SK-N-MC (cell line): Measurements from ENCODE around the gene CDC16.

Source experiments
- DNase-seq: peaks from one replicate; pipeline ENCODE4 v3.0.0-alpha.2; 2011; ENCODE audit warnings: low read depth, low spot score
- H3K27ac ChIP-seq: fragments of 200-600 bp; sonication (generic); 2 replicates; pipeline ENCODE4 v1.5.1; 2016; ENCODE audit warnings: mixed run types
- H3K36me3 ChIP-seq: fragments of 200-600 bp; sonication (generic); 2 replicates; pipeline ENCODE4 v1.6.1; 2017; ENCODE audit warnings: antibody characterized with exemption, low read length, mixed read lengths; ENCODE audit not compliant: insufficient read depth
- H3K4me3 ChIP-seq: fragments of 200-600 bp; sonication (generic); 2 replicates; pipeline ENCODE4 v1.5.1; 2016
- H3K9ac ChIP-seq: fragments of 200-600 bp; sonication (generic); 2 replicates; pipeline ENCODE4 v1.8.0; 2017; ENCODE audit warnings: mixed run types, mixed read lengths; ENCODE audit not compliant: insufficient read length
- H3K9me3 ChIP-seq: fragments of 200-600 bp; sonication (generic); 2 replicates; pipeline ENCODE4 v1.6.1; 2017; ENCODE audit warnings: low read depth, mild to moderate bottlenecking, antibody characterized with exemption, low read length, moderate library complexity, mixed read lengths
- EZH2 ChIP-seq: fragments of 200-600 bp; sonication (generic); IDR thresholded peaks from one replicate; pipeline ENCODE4 v1.6.1; 2017; ENCODE audit warnings: antibody characterized with exemption
- FOXP2 ChIP-seq: optimal IDR thresholded peaks from 2 replicates; pipeline ENCODE3; 2011; ENCODE audit warnings: mild to moderate bottlenecking, moderate library complexity; ENCODE audit not compliant: insufficient read depth; ENCODE audit errors: extremely low read length, control extremely low read depth
- POLR2AphosphoS5 ChIP-seq: IDR thresholded peaks from 2 replicates; pipeline ENCODE4 v1.6.1; 2012; ENCODE audit warnings: mild to moderate bottlenecking, low read depth, low read length, borderline replicate concordance

Gene CDC16

GRCh38 chr13:114279146-114279545 is 44.4 kb downstream of the CDC16 start:
- H3K4me3 ChIP-seq, result peak overlapping the region; percentile 7; the same call in 1 of the 2 replicates
- no peak for DNase-seq
- TF ChIP-seq EZH2, result no peak
- no peak for TF ChIP-seq POLR2AphosphoS5
- TF ChIP-seq FOXP2, result no peak
- H3K27ac ChIP-seq, result peak overlapping the region; percentile 98
- H3K9me3 ChIP-seq, result no peaks in the 10 kb centered on the region
- H3K36me3 ChIP-seq, result peaks cover 25% of the 10 kb centered on the region
- peak overlapping the region; percentile 36 for H3K9ac ChIP-seq

GRCh38 chr13:114279758-114280355 is 45.2 kb downstream of the CDC16 start:
- Histone ChIP-seq H3K9me3 (no peaks in the 10 kb centered on the region), H3K4me3 (peak overlapping the region; percentile 96), H3K9ac (peak overlapping the region; percentile 99), H3K36me3 (peaks cover 25% of the 10 kb centered on the region), H3K27ac (peak overlapping the region; percentile 98)
- no peak for TF ChIP-seq FOXP2
- TF ChIP-seq POLR2AphosphoS5, result no peak
- TF ChIP-seq EZH2, result no peak
- no peak for DNase-seq

- Histone ChIP-seq H3K4me3 (peak within 1 kb of the TSS; percentile 96), H3K9ac (peak within 1 kb of the TSS; percentile 99), H3K9me3 (no peaks in the 10 kb centered on the region), H3K27ac (peak within 1 kb of the TSS; percentile 98), H3K36me3 (peaks cover 29% of the 10 kb centered on the region)
- no peak for DNase-seq
- TF ChIP-seq EZH2 (no peak), FOXP2 (no peak), POLR2AphosphoS5 (peak; percentile 91)
Observed at GRCh38 chr13:114281351-114282040, 46.8 kb downstream of the CDC16 start, which contains the start of gene UPF3A. TSS of gene UPF3A (plus strand) at chr13:114281601. CDS start at chr13:114281640, 39 bp downstream.

- Histone ChIP-seq H3K9me3 (no peaks in the 10 kb centered on the region), H3K27ac (peak overlapping the region; percentile 87; the same call in 1 of the 2 replicates), H3K4me3 (peak overlapping the region; percentile 96), H3K9ac (peak overlapping the region; percentile 96), H3K36me3 (peaks cover 35% of the 10 kb centered on the region)
- TF ChIP-seq POLR2AphosphoS5, result 0 out of 2 replicates have a peak, but pooled peaks have one; percentile 15
- no peak for TF ChIP-seq EZH2
- DNase-seq, result no peak
Observed at GRCh38 chr13:114282041-114282670, 47.5 kb downstream of the CDC16 start.

GRCh38 chr13:114283576-114283975 is 48.9 kb downstream of the CDC16 start:
- Histone ChIP-seq H3K4me3 (no peak overlapping the region), H3K9ac (no peak overlapping the region)
- TF ChIP-seq FOXP2 (no peak), POLR2AphosphoS5 (no peak), EZH2 (no peak)

GRCh38 chr13:114284680-114285079 is 50.0 kb downstream of the CDC16 start:
- TF ChIP-seq POLR2AphosphoS5 (no peak), EZH2 (no peak), FOXP2 (no peak)
- H3K27ac ChIP-seq, result no peak overlapping the region
- no peak overlapping the region for H3K4me3 ChIP-seq
- peaks cover 50% of the 10 kb centered on the region for H3K36me3 ChIP-seq
- no peak overlapping the region for H3K9ac ChIP-seq
- no peak for DNase-seq
- H3K9me3 ChIP-seq, result no peaks in the 10 kb centered on the region

More at GRCh38 chr13:114283576-114283975, 48.9 kb downstream of the CDC16 start:
- Histone ChIP-seq H3K27ac (no peak overlapping the region), H3K9me3 (no peaks in the 10 kb centered on the region), H3K36me3 (peaks cover 43% of the 10 kb centered on the region)
- no peak for DNase-seq

GRCh38 chr13:114285166-114285808 is 50.6 kb downstream of the CDC16 start:
- Histone ChIP-seq H3K9ac (no peak overlapping the region), H3K36me3 (peaks cover 56% of the 10 kb centered on the region), H3K4me3 (no peak overlapping the region), H3K27ac (no peak overlapping the region), H3K9me3 (no peaks in the 10 kb centered on the region)
- DNase-seq, result no peak
- no peak for TF ChIP-seq FOXP2
- TF ChIP-seq POLR2AphosphoS5, result no peak
- TF ChIP-seq EZH2, result no peak

GRCh38 chr13:114286808-114287207 is 52.1 kb downstream of the CDC16 start:
- H3K9me3 ChIP-seq, result no peaks in the 10 kb centered on the region
- H3K9ac ChIP-seq, result no peak overlapping the region
- no peak overlapping the region for H3K4me3 ChIP-seq
- TF ChIP-seq EZH2, result no peak
- TF ChIP-seq FOXP2, result no peak
- no peak for TF ChIP-seq POLR2AphosphoS5
- H3K36me3 ChIP-seq, result peaks cover 62% of the 10 kb centered on the region
- DNase-seq, result no peak
- no peak overlapping the region for H3K27ac ChIP-seq
